ENCODE results near the gene MCTP1. TPM values are rescaled to one million over a fixed set of nuclear protein-coding genes. Genes with fewer than 3 reads are reported as not detected.

MCTP1 gene
- total RNA-seq, 1 experiment from 2014 or later: 5.6 TPM

GRCh38 chr5:94941122-94941755 lies 343.7 kb downstream of the MCTP1 start (continued):
- TF ChIP-seq ATF1 (CRISPR knock-in tag; IDR thresholded peaks at IDR 0.05): no peak

GRCh38 chr5:94932259-94932658 lies 352.6 kb downstream of the MCTP1 start:
- no peak for DNase-seq (ENCODE audit: low spot score)
- ChIA-PET CTCF (no interaction called here), POLR2A (no interaction called here)
- ATAC-seq: no peak
- H3K9me3 Mint-ChIP-seq: no peaks in the 10 kb centered on the region
- no peak overlapping the region for H3K4me3 Mint-ChIP-seq
- TF ChIP-seq NR3C1 (CRISPR knock-in tag; conservative IDR thresholded peaks at IDR 0.05; ENCODE audit: low read depth): no peak
- TF ChIP-seq PRRX2 (CRISPR knock-in tag; IDR thresholded peaks at IDR 0.05): no peak
- no peak for TF ChIP-seq ZNF423 (CRISPR knock-in tag; IDR thresholded peaks at IDR 0.05)
- no peak for TF ChIP-seq IRF2 (CRISPR knock-in tag; IDR thresholded peaks at IDR 0.05; ENCODE audit: borderline replicate concordance, low read depth)
- no peak for TF ChIP-seq NFATC4 (CRISPR knock-in tag; IDR thresholded peaks at IDR 0.05)
- TF ChIP-seq, protein P1, sequence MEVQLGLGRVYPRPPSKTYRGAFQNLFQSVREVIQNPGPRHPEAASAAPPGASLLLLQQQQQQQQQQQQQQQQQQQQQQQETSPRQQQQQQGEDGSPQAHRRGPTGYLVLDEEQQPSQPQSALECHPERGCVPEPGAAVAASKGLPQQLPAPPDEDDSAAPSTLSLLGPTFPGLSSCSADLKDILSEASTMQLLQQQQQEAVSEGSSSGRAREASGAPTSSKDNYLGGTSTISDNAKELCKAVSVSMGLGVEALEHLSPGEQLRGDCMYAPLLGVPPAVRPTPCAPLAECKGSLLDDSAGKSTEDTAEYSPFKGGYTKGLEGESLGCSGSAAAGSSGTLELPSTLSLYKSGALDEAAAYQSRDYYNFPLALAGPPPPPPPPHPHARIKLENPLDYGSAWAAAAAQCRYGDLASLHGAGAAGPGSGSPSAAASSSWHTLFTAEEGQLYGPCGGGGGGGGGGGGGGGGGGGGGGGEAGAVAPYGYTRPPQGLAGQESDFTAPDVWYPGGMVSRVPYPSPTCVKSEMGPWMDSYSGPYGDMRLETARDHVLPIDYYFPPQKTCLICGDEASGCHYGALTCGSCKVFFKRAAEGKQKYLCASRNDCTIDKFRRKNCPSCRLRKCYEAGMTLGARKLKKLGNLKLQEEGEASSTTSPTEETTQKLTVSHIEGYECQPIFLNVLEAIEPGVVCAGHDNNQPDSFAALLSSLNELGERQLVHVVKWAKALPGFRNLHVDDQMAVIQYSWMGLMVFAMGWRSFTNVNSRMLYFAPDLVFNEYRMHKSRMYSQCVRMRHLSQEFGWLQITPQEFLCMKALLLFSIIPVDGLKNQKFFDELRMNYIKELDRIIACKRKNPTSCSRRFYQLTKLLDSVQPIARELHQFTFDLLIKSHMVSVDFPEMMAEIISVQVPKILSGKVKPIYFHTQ (CRISPR knock-in tag; IDR thresholded peaks at IDR 0.05): no peak
- no peak for TF ChIP-seq ZSCAN18 (CRISPR knock-in tag; IDR thresholded peaks at IDR 0.05)
- TF ChIP-seq ELF4 (CRISPR knock-in tag; IDR thresholded peaks at IDR 0.05; ENCODE audit: low read depth): no peak
- TF ChIP-seq ZNF416 (CRISPR knock-in tag; IDR thresholded peaks at IDR 0.05): no peak
- TF ChIP-seq ZNF532 (CRISPR knock-in tag; IDR thresholded peaks at IDR 0.05; ENCODE audit: borderline replicate concordance): no peak
- no peak for TF ChIP-seq FOXJ3 (CRISPR knock-in tag; IDR thresholded peaks at IDR 0.05; ENCODE audit: borderline replicate concordance)
- no peak for TF ChIP-seq TP53 (CRISPR knock-in tag; IDR thresholded peaks at IDR 0.05)
- no peak for TF ChIP-seq E2F1 (CRISPR knock-in tag; IDR thresholded peaks at IDR 0.05)
- H3K27ac Mint-ChIP-seq: no peak overlapping the region
- no peaks in the 10 kb centered on the region for H3K4me1 Mint-ChIP-seq
- no peaks in the 10 kb centered on the region for H3K27me3 Mint-ChIP-seq (ENCODE audit: low read depth)
- H3K36me3 Mint-ChIP-seq: no peaks in the 10 kb centered on the region

GRCh38 chr5:94928891-94929290 lies 356.0 kb downstream of the MCTP1 start:
- Mint-ChIP-seq H3K4me1 (no peaks in the 10 kb centered on the region), H3K27me3 (ENCODE audit: low read depth) (no peaks in the 10 kb centered on the region), H3K27ac (no peak overlapping the region; the same call in 1 of the 2 replicates), H3K9me3 (0 out of 2 replicates have a peak, but pooled peaks cover 3% of the 10 kb centered on the region), H3K36me3 (no peaks in the 10 kb centered on the region), H3K4me3 (no peak overlapping the region)
- ATAC-seq: no peak
- no peak for DNase-seq (ENCODE audit: low spot score)
- CTCF ChIA-PET: interaction anchor here (0.8 kb wide), 1 partner anchor 79 kb away, joined by 4 read pairs; no protein-coding TSS in a partner anchor
- POLR2A ChIA-PET: no interaction called here
- TF ChIP-seq, protein P2, sequence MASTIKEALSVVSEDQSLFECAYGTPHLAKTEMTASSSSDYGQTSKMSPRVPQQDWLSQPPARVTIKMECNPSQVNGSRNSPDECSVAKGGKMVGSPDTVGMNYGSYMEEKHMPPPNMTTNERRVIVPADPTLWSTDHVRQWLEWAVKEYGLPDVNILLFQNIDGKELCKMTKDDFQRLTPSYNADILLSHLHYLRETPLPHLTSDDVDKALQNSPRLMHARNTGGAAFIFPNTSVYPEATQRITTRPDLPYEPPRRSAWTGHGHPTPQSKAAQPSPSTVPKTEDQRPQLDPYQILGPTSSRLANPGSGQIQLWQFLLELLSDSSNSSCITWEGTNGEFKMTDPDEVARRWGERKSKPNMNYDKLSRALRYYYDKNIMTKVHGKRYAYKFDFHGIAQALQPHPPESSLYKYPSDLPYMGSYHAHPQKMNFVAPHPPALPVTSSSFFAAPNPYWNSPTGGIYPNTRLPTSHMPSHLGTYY (CRISPR knock-in tag; IDR thresholded peaks at IDR 0.05): no peak
- no peak for TF ChIP-seq CBFB (CRISPR knock-in tag; IDR thresholded peaks at IDR 0.05; ENCODE audit: low read depth)
- TF ChIP-seq, protein P3, sequence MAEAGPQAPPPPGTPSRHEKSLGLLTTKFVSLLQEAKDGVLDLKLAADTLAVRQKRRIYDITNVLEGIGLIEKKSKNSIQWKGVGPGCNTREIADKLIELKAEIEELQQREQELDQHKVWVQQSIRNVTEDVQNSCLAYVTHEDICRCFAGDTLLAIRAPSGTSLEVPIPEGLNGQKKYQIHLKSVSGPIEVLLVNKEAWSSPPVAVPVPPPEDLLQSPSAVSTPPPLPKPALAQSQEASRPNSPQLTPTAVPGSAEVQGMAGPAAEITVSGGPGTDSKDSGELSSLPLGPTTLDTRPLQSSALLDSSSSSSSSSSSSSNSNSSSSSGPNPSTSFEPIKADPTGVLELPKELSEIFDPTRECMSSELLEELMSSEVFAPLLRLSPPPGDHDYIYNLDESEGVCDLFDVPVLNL (CRISPR knock-in tag; IDR thresholded peaks at IDR 0.05; ENCODE audit: borderline replicate concordance, low read depth): no peak
- no peak for TF ChIP-seq OVOL2 (CRISPR knock-in tag; IDR thresholded peaks at IDR 0.05; ENCODE audit: borderline replicate concordance)
- TF ChIP-seq, protein P4, sequence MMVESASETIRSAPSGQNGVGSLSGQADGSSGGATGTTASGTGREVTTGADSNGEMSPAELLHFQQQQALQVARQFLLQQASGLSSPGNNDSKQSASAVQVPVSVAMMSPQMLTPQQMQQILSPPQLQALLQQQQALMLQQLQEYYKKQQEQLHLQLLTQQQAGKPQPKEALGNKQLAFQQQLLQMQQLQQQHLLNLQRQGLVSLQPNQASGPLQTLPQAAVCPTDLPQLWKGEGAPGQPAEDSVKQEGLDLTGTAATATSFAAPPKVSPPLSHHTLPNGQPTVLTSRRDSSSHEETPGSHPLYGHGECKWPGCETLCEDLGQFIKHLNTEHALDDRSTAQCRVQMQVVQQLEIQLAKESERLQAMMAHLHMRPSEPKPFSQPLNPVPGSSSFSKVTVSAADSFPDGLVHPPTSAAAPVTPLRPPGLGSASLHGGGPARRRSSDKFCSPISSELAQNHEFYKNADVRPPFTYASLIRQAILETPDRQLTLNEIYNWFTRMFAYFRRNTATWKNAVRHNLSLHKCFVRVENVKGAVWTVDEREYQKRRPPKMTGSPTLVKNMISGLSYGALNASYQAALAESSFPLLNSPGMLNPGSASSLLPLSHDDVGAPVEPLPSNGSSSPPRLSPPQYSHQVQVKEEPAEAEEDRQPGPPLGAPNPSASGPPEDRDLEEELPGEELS (CRISPR knock-in tag; IDR thresholded peaks at IDR 0.05): no peak

Measured in WTC11 (cell line).